GM10266 (cell line): Measurements from ENCODE around the gene PHIP.
"Not testable (repeated sequence)": the region's sequence is repeated elsewhere in the genome, so short reads cannot be mapped to it uniquely, and the experiment has no call there.

Experiments used
- DNase-seq: peaks from one replicate; pipeline ENCODE4 v3.0.0; 2012; ENCODE audit errors: extremely low spot score
- CTCF ChIP-seq: IDR thresholded peaks from 2 replicates; pipeline ENCODE4 v1.5.1; 2012; ENCODE audit warnings: mild to moderate bottlenecking, low read depth; ENCODE audit not compliant: control insufficient read depth, insufficient read depth; ENCODE audit errors: missing control alignments

The PHIP gene

GRCh38 chr6:78896227-78896626 lies 181.8 kb downstream of the PHIP start:
- TF ChIP-seq CTCF = no peak

GRCh38 chr6:78889901-78890300 lies 188.2 kb downstream of the PHIP start:
- not testable (repeated sequence) for DNase-seq

More at GRCh38 chr6:78896227-78896626, 181.8 kb downstream of the PHIP start:
- no peak for DNase-seq
